D721Med (cell line): Measurements from ENCODE around the gene DCHS1.

Experiments
- DNase-seq: peaks from one replicate; pipeline ENCODE4 v3.0.0; 2011; ENCODE audit warnings: low spot score; ENCODE audit not compliant: insufficient read length
- FAIRE-seq: peaks from 2 replicates; lab custom pipeline; 2011; peaks lifted over from hg19 to GRCh38; lab: Jason Lieb, UNC
- TF ChIP-seq, protein P1 (sequence below): IDR thresholded peaks from 2 replicates; pipeline ENCODE4 v1.5.1; 2012; ENCODE audit warnings: mild to moderate bottlenecking, control low read depth; ENCODE audit not compliant: insufficient read depth; ENCODE audit errors: missing control alignments

DCHS1 gene

DNA sequence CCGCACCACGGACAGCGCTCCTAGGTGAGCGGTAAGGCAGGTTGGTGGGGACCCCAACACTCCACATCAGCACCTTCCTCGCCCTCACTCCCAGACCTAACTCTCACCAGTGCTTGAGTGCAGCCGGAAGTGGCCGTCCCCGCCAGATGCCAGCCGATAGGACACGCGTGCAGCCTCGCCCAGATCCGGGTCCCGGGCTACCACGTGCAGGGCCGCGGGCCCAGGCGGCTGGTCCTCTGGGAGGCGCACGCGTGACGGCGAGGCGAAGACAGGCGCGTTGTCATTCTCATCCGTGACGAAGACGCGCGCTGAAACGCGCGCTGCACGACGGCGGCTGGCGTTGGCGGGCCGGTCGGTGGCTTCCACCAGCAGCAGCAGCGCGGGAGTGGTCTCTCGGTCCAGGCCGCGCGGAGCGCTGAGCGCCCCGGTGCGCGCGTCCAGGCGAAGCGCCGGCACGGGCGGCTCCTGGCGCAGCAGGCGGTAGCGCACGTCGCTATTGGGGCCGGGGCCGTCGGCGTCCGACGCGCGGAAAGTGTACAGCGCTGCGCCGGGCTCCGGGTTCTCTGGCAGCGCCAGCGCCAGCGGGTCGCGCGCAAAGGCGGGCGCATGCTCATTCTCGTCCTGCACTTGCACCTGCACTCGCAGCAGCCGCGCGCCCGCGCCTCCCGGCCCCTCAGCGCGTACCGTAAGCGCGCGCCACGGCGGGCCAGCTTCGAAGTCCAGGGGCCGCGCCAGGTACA lies 25.5 kb downstream of the DCHS1 start:
- DNase-seq: no peak
- FAIRE-seq: no peak
- TF ChIP-seq, protein P1, sequence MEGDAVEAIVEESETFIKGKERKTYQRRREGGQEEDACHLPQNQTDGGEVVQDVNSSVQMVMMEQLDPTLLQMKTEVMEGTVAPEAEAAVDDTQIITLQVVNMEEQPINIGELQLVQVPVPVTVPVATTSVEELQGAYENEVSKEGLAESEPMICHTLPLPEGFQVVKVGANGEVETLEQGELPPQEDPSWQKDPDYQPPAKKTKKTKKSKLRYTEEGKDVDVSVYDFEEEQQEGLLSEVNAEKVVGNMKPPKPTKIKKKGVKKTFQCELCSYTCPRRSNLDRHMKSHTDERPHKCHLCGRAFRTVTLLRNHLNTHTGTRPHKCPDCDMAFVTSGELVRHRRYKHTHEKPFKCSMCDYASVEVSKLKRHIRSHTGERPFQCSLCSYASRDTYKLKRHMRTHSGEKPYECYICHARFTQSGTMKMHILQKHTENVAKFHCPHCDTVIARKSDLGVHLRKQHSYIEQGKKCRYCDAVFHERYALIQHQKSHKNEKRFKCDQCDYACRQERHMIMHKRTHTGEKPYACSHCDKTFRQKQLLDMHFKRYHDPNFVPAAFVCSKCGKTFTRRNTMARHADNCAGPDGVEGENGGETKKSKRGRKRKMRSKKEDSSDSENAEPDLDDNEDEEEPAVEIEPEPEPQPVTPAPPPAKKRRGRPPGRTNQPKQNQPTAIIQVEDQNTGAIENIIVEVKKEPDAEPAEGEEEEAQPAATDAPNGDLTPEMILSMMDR: no peak

DNA sequence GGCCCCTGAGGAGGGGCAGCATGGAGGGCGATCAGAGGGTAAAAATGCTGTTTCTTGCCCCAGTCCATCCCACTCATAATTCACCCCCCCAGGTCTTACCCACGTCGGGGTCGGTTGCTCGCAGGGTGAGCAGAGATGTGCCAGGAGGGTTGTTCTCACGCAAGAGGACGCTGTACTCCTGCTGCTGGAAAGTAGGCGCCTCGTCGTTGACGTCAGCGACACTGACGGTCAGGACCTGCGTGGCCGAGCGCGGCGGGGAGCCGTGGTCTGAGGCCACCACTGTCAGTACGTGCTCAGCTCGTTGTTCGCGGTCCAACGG lies 26.1 kb downstream of the DCHS1 start:
- no peak for DNase-seq
- FAIRE-seq: no peak
- TF ChIP-seq, protein P1: no peak

- TF ChIP-seq, protein P1: no peak
- DNase-seq (no peak), FAIRE-seq (no peak)
Observed at GRCh38 chr11:6628526-6628925, 27.1 kb downstream of the DCHS1 start.

DNA sequence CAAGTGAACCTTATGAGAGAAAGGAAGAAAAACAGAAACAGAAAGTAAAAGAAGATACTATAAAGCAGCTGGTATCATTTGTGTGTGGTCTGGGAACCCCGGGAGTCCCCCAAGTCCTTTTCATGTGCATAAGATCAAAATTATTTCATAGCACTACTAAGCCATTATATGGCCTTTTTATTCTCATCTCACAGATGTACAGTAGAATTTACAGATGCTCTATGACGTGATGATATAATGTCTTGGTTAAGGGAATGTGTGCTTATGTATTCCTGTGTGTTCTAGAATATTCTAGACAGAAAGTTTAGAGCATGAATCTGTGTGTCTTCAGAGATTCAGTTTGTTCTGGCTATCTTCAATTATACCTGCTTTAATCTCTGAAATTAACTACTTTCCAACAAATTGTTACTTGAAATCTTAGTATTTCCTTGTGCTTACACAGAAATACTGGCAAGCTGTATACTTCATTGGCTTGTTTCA lies 27.8 kb downstream of the DCHS1 start:
- DNase-seq (no peak), FAIRE-seq (no peak)
- TF ChIP-seq, protein P1: no peak

DNA sequence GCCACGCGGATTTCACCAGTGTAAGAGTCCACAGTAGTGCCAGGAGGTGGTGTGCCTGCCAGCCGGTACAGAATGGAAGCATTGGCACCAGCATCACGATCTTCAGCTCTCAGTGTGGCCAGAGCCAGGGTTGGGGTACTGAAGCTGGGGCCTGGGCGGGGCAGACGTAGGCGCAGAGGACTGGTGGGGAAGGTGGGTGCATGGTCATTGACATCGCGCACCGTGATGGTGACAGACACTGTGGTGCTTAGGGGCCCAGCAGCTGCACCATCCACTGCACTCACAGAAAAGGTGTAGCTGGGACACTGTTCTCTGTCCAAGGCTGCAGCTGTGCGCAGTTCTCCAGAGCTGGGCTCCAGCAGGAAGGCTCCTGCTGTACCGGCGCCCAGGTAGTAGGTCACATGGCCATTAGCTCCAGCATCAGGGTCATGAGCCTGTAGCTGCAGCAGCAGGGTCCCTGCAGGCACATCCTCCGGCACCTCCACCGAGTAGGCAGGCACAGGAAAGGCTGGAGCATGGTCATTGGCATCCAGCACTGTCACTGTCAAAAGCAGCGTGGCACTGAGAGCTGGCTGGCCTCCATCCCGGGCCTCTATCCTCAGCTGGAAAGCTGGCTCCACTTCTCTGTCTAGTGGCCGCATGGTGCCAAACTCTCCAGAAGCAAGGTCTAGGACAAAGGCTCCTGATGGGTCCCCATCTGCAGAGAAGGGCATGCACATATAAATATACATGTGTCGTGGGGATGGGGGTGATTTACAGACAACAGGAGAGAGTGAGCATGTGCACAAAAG lies 28.4 kb downstream of the DCHS1 start:
- TF ChIP-seq, protein P1: no peak
- DNase-seq: no peak
- FAIRE-seq: no peak

DNA sequence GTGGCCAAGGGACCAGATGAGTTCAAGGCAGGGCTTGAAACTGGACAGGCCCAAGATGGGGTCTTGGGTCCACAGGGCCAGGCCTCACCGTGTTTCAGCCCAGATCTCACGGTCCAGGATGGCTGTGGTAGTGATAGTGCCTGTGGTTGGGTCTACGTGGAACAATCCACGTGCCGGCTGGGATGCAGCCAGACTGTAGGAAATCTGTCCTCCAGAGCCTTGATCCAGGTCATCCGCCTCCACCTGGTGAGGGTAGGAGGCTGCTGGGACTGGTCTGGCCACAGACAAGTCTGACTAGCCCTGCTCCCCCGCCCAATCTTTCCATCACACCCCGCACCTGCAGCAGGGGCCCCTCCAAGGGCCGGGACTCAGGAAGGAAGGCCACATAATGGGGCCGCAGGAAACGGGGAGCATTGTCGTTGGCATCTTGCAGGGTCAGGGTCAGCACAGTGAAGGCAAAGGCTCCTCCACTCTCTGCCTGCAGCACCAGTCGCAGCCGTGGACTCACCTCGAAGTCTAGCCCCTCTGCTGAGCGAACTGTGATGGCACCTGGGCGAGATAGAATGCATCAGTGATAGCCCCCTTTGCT lies 29.7 kb downstream of the DCHS1 start:
- no peak for FAIRE-seq

More for the DNA sequence above, 29.7 kb downstream of the DCHS1 start:
- TF ChIP-seq, protein P1: no peak
- DNase-seq: no peak
